Measurements from ENCODE around the gene CFAP65. TPM values are rescaled to one million over a fixed set of nuclear protein-coding genes. Genes with fewer than 3 reads are reported as not detected.

The CFAP65 gene
- total RNA-seq, 1 donor from 2014 or later, result not detected

DNA sequence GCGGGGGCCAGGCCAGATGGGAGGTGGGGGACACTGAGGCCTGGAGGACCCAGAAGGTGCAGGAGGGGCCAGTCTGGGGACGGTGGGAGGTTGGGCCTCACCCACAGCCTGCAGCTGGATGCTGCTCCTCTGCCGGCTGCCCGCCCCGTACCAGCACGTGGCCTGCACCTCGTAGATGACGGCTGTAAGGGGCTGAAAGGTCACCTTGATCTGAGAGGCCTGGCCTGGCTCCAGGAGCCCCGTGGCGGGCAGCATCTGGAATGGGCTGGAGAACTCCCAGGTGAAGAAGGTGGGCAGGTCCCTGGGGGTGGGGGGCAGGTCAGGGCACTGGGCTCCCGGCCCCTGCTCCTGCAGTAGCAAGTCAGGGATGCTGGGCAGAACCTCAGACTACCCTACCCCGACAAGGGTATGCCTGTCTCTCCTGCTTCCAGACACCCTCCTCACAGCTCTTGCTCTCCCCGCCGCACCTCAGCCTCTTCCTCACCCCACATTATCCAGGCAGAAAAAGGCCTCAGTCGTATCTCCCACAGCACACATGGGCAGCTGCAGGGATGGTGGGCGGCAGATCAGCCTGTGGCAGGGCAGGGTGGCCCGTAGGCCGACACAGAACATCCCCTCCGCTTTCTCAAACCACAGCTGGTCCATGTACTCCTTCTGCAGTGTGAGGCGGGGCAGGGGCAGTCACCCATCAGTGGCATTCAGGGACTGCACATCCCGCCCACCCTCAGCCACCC is 10.1 kb downstream of the CFAP65 start:
- no peak for ATAC-seq

DNA sequence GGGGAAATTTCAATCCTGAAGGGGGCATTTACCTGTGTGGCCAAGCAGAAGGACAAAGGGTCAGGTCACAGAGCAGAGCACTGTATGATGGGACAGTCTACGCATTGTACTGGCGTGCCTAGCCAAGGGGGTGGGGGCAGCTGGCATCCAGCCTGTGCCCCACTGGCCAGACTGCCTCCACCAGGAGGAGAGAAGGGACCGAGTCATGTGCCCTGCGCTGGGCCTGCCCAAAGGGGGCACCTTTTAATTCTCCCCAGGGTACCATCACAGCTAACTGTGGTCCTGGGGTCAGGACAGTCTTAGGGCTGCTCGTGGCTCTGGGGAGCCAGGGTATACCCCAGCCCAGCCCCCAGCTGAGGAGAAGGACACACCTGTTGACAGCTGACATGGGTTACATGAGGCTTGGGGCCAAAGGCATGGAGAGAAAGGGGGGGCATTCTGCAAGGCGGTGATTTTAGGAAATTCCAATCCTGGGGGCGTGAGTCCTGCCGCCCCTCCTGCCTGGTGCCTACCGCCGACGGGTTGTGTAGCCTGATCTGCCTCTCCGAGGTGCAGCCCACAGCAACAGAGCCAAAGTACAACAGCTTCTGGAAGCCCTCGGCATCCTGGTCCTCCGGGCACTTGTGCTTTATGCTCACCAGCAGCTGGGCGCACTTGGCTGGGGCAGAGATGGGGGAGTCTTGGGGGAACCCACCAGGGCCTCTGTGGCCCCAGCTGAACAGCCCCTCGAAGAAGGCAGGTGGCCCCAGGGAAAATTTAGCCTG is 11.0 kb downstream of the CFAP65 start:
- peak; percentile 19 for ATAC-seq

DNA sequence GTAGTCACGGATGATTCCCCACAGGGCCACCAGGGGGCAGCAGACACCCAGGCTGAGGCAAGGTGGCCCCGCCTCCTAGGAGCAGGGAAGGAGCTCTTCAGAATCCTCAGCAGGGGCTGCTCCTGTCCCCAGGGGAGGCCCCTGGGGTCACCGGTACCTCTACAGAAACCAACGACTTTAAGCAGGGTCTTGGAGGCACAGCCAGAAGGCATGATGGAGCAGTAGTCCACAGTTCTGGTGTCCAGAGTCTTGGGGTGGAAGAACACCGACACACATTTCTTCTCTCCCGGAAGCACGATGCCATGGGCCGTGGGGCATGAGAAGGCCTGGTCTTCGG is 11.5 kb downstream of the CFAP65 start:
- ATAC-seq, result peak; percentile 84

DNA sequence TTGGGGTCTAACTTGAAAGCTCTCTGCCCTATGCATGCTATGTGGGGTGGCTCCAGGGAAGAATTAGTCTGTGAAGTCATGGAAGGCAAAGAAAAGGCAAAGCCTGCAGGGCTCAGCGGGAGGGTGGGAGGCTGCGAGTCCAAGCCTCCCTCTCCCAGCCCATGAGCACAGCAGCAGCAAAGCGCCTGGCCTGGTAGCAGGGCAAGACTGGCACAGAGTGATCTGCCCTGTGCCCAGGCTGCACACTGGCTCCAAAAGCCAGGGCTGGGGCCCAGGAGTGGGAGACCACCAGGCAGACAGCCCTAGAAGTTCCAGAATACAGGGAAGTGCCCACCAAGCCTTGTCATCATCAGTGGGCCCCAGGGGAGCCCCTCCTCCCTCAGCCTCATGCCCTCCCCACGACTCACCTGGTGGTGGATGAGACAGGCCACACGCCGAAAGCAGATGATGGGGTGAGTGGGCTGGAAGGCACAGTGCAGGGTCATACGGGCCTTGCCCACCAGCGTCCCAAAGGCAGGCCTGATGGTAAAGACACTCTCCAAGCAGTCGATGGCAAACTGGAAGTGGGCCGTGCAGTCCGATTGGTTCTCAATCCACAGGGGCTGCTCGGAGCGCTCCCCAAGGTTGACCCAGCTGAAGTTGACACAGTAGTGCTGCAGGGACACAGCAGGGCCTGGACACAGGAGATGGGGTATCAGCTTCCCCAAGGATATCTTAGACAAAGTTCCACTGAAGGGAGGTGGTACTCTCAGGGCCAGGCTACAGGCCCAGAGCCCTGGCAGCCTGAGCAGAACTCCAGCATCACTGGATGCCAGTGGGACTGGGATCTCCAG is 12.1 kb downstream of the CFAP65 start:
- no peak for ATAC-seq

DNA sequence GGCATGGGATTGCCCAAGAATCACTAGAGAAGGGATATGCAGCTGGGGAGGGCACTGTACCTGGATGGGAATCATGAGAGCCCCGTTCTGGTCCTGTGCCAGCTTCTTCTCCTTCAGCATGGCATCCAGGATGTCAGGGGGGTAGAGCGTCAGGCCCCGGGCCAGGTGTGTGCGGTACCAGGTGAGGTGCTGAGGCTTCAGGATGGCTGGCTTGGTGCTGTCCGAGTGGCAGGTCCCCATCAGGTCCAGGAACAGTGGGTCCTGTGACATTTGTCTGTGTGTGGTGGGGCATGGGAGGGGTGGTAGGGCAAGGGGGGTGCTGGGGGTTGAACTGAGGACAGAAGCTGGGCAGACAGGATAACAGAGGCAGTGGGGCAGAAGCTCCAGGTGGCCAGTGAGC is 13.2 kb downstream of the CFAP65 start:
- no peak for ATAC-seq

DNA sequence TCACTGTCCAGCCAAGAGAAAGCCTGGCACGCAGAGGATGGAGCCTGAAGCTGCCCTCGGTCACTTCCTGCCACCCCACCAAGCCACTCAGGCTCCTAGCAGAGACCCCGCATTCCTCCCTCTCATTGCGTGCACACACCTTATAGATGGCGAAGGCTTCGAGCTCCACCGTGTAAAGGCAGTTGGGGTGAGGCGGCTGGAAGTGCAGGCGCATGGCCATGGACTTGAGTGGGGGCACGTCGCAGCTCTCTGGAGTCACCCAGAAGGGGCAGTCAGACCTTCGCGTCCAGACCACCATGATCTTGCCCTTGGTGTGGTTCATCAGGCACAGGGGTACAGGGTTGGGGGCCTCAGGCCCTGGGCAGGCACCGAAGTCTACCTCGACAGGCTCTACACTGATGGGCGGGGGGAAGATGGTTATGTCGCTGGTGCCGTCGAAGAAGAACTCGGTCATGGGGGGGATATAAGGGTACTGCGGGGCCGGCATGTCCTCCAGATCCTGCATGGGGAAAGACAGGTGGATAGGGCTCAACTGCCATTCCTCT is 13.7 kb downstream of the CFAP65 start:
- ATAC-seq, result no peak

DNA sequence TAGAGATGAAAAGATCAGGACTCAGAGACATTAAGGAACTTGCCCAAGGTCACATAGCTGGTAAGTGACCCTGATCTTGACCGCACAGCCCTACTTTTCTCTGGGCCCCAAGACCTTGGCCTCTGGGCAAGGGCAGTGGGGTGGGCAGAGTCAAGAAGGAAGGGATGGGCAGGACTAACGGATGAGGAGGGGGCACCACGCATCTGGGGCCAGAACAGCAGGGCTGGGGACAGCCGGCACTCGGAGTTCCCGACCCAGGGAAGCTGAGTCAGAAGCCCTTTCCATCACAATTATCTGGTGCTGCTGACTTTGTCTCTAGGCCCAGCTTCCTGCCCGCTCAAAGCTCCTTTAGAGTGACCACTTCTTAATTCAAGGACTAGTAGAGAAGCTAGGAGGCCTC is 14.4 kb downstream of the CFAP65 start:
- ATAC-seq, result no peak

DNA sequence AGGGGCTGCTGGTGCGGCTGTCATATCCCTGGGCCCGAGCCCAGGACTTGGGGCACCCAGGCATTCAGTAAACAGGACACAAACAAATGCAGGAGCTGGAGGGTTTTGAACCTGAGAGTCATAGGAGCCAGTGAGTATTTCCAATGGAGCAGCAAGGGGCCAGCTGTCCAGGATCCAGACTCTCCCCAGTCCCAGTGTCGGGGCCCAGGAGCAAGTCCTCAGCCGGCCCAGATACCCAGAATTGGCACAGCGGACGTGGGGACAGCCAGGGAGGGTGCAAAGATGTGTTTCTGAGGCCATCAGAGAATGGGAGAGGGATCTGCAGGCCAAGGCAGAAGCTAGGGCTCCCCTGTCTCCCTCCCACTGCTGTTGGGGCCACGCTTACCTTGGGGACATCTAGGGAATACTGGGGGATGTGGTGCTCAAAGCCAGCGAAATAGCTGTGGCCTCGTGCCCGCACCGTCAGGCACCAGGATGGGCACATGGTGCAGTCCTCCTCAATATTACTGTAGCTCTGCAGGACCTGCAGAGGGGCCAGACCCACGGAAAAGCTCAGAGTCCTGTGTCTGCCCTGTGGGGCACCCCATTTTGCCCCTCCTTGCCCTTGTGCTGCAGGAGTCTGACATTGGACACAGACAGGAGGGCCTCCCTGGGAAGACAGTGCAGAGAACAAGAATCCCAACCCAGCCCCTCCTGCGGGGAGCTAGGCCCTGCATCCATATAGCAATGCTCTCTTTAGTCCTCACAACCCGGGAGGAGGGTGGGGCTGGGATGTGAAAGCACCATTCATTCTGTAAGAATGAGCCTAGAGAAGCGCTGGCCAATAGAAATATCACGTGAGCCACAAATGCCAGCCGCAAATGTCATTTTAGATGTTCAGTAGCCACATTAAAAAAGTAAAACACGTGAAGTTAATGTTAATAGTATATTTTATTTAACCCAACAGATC is 15.4 kb downstream of the CFAP65 start:
- ATAC-seq, result no peak

DNA sequence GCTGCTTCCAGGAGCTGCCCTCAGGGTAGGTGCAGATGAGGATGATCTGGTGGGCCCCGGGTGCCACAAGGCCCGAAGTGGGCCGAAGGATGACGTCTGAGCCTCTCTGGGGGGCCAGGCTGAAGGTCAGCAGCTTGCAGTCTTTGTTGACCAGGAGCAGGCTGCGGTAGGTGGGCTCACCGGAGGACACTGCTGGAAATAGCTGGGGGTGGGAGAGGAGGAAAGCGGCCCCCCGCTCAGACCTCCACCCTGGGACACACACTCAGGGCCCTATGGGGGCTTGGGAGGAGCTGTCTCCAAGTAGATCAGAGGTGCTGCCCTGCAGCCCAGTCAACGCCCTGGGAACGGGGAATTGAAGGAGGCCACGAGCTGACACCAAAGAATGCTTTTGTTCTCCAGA is 17.3 kb downstream of the CFAP65 start:
- no peak for ATAC-seq

DNA sequence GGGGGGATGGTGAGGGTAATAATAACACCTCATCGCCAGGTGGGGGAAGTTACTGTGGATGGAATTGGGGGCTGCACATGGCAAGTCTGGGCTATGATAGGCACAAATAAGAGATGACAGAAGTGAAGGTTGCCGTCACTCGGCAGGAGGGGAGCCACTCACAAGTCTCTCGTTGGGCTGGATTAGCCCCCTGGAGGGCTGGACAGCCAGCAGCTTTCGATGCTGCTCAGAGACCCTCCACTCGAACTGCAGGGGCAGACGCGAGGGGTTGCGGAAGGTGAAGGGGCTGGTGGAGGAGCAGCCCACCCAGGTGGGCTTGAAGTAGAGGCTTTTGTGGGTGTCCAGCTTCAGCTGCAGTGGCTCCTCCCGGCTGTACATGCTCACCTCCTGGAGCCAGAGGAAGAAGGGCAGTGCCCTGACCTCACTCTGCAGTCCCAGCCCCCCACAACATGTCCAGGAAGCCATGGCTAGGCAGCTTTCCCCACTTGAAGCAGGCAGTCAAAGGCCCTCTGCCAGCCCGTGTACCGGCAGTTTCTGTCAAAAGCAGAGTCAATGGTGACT is 18.2 kb downstream of the CFAP65 start:
- no peak for ATAC-seq

DNA sequence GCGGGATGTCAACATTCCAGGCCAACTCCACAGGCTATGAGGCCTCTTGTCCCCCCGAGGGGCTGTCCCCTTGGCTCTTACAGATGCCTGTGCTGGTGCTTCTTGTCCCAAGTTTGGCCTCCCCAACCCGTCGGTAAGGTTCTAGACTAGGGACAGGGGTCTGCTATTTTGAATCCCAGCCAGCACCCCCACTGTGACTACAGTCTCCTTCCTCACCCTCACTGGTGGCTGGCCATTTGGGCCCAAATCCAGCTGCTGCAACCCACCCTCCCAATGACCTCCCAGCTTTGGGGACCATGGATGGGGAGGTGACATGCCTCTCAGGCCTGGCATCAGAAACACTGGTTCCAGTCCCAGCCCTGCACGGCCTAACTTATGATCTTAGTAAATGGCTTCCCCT is 18.7 kb downstream of the CFAP65 start:
- ATAC-seq, result no peak

DNA sequence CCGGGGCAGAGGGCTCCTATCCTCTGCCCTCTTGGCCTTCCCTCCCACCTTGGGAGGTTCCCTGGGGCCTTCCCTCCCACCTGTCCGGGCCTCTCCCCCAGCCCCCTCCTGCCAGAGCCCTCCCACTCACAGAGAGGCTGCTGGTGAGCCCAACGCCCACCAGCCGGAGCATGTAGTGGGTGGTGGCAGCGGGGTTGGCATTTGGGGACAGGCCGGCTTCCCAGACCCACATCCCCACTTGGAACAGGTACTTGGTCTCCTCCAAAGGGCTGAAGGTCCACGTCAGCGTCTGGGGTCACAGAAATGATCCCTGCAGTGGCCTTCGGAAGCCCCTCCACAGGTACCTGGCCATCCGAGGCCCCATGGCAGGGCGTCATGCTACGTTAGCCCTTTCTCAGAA is 19.3 kb downstream of the CFAP65 start:
- no peak for ATAC-seq

DNA sequence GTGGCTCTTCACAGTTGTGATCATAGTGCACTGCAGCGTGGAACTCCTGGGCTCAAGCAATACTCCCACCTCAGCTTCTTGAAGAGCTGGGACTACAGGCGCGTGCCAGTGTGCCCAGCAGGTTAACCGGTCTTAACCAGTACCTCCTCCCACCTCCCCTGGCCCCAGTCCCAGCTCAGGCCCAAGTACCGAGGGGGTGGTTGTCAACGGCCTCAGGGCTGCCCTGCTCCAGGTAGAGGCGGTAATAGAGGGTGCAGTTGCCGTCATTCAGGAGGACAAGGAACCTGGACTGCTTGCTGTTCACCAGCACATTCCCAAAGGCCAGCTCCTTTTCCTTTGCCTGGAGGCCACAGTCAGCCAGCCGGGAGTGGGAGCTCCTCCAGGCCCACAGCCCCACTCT is 19.7 kb downstream of the CFAP65 start:
- ATAC-seq, result no peak

DNA sequence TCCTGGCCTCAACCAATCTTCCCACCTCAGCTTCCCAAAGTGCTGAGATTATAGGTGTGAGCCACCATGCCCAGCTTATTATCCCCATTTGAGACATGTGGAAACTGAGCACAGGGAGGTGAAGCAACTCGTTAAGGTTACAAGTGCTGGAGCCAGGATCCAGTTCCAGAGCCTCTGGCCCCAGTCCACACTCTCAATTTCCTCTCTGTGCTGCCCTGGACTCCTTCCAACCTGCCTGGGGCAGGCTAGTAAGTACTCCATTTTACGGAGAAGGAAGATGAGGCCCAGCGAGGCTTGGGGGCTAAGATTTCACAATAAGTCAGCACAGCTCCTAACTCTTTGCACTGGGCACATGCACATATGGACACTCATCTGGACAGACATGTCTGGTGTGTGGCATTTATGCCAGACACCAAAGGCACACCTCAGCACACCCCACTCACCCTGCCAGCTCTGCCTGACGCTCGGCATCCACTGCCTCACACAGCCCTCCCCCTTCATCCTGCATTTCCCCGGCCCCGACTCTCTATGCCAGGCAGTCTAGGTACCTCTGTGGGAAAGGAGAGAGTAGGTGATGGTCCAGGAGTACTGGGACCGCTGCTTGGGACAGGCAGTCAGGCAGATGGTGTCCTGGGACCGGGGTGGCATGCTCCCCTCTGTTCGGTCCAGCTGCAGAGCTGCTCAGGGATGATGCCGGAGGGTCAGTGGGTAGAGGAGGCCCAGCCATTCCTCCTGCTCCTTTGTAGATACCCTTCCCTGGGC is 20.5 kb downstream of the CFAP65 start:
- peak; percentile 25 for ATAC-seq

DNA sequence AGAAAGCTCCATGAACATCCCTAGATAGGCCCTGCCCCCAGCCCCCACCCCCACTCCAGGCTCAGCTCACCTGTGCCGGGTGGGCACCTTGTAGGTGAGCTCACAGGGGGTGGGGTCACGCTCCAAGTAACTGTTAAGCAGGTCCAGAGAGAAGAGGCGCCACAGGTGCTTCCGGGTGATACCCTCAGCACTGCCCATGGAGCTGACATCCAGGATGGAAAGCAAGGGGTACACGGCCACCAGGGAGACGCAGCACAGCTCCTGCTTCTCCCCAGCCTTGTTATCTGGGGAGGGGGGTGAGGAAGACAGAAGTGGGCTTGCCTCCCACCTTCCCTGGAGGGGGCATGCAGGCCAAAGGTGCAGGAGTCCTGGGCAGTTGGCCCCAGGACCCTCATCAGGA is 21.9 kb downstream of the CFAP65 start:
- ATAC-seq, result no peak

DNA sequence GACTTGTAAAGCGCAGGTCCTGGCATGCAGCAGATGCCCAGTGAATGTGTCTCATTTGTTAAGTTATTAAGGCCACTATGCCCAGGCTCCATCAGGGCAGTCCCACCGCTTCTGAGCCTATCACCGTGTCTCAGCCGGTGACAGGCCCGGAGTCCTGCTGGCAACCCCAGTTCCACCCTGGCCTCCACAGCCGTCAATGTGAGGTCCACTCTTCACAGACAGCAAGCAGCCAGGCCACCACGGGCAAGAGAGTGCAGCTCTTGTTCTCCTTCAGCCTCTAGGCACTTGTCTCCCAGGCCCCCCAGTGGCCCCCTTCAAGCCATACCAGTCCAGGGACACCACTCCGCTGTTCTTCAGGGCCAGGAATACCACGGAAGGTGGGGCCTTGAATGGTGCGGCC is 22.6 kb downstream of the CFAP65 start:
- ATAC-seq, result no peak

DNA sequence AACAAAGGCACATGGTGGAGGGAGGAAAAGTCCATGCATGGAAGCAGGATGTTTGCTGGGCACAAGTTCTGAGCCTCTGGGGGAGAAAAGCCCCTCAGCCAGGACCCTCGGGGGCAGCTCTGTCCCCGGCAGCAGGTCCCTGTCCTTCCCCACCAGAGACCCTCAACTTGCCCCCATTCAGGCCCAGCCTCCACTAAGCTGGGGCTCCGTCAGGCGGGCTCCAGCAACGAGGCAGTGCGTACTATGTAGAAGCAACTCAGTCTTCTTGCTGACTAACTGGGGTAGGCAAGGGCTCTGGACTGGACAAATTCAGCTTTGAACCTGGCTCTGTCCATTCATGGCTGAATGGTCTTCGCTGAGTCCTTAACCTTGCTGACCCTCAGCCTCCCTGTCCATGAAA is 23.0 kb downstream of the CFAP65 start:
- no peak for ATAC-seq

DNA sequence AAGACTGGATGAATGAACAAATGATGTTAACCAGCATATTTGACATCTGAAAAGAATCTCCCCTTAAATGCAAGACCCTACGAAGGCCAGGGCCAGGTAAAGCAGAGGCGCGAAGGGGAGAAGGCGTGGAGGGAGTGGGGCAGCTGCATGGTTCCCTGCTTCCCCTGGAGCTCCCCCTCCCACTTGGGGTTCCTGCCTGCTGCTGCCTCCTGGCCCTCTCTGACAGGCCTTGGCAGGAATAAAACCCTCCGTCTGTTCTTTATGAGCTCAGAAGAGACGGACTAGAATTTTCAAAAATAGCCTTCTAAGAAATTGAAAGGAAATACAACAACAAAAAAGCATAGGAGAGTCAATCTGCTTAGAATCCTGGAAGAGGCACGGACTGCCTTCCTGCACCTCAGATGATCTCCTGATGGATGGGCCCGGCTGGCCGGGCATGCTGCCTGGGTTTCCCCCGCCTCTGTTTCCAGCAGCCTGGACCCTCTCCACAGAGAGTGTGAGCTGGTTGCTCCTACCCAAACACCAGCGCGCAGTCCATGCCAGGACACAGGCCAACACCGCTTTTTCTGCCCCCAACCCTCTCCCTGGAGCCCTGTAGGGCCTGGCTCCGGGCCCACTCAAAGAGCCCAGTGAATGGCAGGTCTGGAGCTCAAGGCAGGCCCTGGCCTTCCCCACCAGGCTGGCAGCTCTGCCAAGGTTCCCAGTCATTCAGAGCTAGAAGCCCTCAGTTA is 23.9 kb downstream of the CFAP65 start:
- ATAC-seq, result no peak

DNA sequence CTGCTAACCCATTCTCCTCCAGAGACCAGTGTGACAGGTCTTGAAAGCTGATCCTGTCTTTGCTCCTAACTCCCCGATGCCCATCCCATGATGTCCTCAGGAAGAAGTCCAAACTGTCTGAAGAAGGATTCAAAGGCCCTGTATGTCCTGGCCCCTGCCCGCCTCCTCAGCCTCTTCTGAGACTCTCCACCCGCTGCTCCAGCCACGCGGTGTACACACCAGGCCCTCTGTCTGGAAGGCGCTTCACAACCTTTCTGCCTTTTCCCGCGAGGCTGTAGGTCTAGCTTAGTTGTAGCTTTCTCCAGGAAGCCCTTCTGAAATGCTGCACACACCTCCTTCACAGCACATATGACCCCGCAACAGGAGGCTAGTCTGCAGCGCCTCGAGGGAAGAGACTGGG is 24.6 kb downstream of the CFAP65 start:
- no peak for ATAC-seq

DNA sequence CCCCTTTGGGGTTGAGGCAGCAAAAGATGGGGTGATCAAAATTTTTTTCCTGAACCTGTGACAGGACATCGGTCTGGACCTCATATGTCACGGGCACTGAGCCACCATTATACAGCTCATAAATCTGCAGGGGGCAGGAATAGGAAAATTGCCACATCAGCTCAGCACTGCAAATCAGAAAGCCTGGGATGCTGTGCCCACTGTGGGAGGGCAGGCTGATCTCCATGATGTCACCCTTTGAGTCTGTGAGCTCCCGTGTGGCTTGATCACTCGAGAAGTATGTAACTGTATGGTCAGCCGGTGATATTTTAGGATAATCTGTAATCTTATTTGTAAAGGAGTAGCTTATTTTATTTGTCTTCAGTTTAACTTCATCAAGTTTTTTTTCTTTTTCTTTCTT is 30.4 kb downstream of the CFAP65 start:
- no peak for ATAC-seq

All from esophagus mucosa (tissue), 1 donor.